H1 (cell line): Measurements from ENCODE around the gene GNB5.

Source experiments
- ATF2 ChIP-seq: IDR thresholded peaks from 2 replicates; pipeline ENCODE4 v1.6.1; 2012; ENCODE audit warnings: low read length, inconsistent platforms
- CHD7 ChIP-seq: fragments of 300-600 bp; sonication (generic); IDR thresholded peaks from 2 replicates; pipeline ENCODE4 v1.7.1; 2012; ENCODE audit warnings: low read length, moderate library complexity, mild to moderate bottlenecking, inconsistent platforms; ENCODE audit not compliant: insufficient replicate concordance
- EZH2 ChIP-seq: fragments of 200-600 bp; sonication (generic); IDR thresholded peaks from 2 replicates; pipeline ENCODE4 v1.7.1; 2012; ENCODE audit warnings: low read depth, mild to moderate bottlenecking, moderate library complexity, low read length, inconsistent platforms; ENCODE audit not compliant: severe bottlenecking
- HDAC2 ChIP-seq, 2 experiments: fragments of 300-600 bp in 1 of 2; sonication (generic) in 1 of 2; IDR thresholded peaks; 2 replicates each; pipeline ENCODE4 v1.6.1; 2011 to 2012; ENCODE audit warnings: low read depth in 2 of 2, low read length in 2 of 2, mild to moderate bottlenecking in 2 of 2, moderate library complexity in 2 of 2, borderline replicate concordance in 1 of 2, inconsistent platforms in 1 of 2
- JUN ChIP-seq: IDR thresholded peaks from 2 replicates; pipeline ENCODE4 v1.6.1; 2011; ENCODE audit warnings: low read depth, mild to moderate bottlenecking, improper control_type of control experiment, low read length
- POLR2A ChIP-seq, 2 experiments: IDR thresholded peaks; 1 replicate in 1 of 2; 2 replicates in 1 of 2; pipeline ENCODE4 v1.6.1; 2011; ENCODE audit warnings: low read depth in 2 of 2, low read length in 2 of 2, mild to moderate bottlenecking in 2 of 2; ENCODE audit errors: control extremely low read depth in 1 of 2
- POLR2AphosphoS5 ChIP-seq: IDR thresholded peaks from 2 replicates; pipeline ENCODE4 v1.6.1; 2011; ENCODE audit warnings: low read depth, low read length
- POU5F1 ChIP-seq: IDR thresholded peaks from 2 replicates; pipeline ENCODE4 v1.6.1; 2011; ENCODE audit warnings: low read depth, mild to moderate bottlenecking, low read length, moderate library complexity
- RNF2 ChIP-seq: fragments of 200-900, 300-1000 bp; sonication (generic); IDR thresholded peaks from 2 replicates; pipeline ENCODE4 v1.7.1; 2016; ENCODE audit warnings: borderline replicate concordance, low read depth, mild to moderate bottlenecking, antibody characterized with exemption, low read length; ENCODE audit not compliant: poor library complexity, severe bottlenecking; ENCODE audit errors: missing control alignments
- SP2 ChIP-seq: IDR thresholded peaks from 2 replicates; pipeline ENCODE4 v1.6.1; 2012; ENCODE audit warnings: mild to moderate bottlenecking, low read length, inconsistent platforms
- ZNF274 ChIP-seq: IDR thresholded peaks from 2 replicates; pipeline ENCODE4 v1.7.0; 2012; ENCODE audit warnings: low read length, borderline replicate concordance; ENCODE audit errors: extremely low read depth
- TF ChIP-seq, protein P1 (sequence below), 3 experiments: IDR thresholded peaks; 1 replicate in 2 of 3; 2 replicates in 1 of 3; pipeline versions ENCODE4 v1.5.1 to v1.6.1; 2011; ENCODE audit warnings: low read length in 3 of 3, mild to moderate bottlenecking in 3 of 3, inconsistent platforms in 2 of 3, low read depth in 1 of 3, moderate library complexity in 1 of 3; ENCODE audit not compliant: insufficient read depth in 1 of 3; ENCODE audit errors: control extremely low read depth in 1 of 3

GRCh38 chr15:52196891-52197290 lies 5.7 kb upstream of the GNB5 start:
- no peak for TF ChIP-seq POLR2A (IDR thresholded peaks at IDR 0.05; ENCODE audit: control extremely low read depth in 1 of 2, low read depth in 2 of 2, low read length in 2 of 2)
- TF ChIP-seq, protein P1, sequence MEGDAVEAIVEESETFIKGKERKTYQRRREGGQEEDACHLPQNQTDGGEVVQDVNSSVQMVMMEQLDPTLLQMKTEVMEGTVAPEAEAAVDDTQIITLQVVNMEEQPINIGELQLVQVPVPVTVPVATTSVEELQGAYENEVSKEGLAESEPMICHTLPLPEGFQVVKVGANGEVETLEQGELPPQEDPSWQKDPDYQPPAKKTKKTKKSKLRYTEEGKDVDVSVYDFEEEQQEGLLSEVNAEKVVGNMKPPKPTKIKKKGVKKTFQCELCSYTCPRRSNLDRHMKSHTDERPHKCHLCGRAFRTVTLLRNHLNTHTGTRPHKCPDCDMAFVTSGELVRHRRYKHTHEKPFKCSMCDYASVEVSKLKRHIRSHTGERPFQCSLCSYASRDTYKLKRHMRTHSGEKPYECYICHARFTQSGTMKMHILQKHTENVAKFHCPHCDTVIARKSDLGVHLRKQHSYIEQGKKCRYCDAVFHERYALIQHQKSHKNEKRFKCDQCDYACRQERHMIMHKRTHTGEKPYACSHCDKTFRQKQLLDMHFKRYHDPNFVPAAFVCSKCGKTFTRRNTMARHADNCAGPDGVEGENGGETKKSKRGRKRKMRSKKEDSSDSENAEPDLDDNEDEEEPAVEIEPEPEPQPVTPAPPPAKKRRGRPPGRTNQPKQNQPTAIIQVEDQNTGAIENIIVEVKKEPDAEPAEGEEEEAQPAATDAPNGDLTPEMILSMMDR (IDR thresholded peaks at IDR 0.05; ENCODE audit: control extremely low read depth in 1 of 3, insufficient read depth in 1 of 3, low read depth in 1 of 3, low read length in 3 of 3): no peak
- no peak for TF ChIP-seq CHD7
- TF ChIP-seq ATF2: no peak
- no peak for TF ChIP-seq JUN
- no peak for TF ChIP-seq SP2
- TF ChIP-seq EZH2: no peak
- TF ChIP-seq POU5F1: no peak
- TF ChIP-seq HDAC2 (IDR thresholded peaks at IDR 0.05; ENCODE audit: borderline replicate concordance in 1 of 2, low read depth in 2 of 2, low read length in 2 of 2): no peak
- TF ChIP-seq RNF2: no peak
- no peak for TF ChIP-seq POLR2AphosphoS5
- TF ChIP-seq ZNF274: no peak
